ENCODE data around the gene SLCO4A1.

GRCh38 chr20:62686869-62687830 lies 44.8 kb downstream of the SLCO4A1 start:
- TF ChIP-seq CTCF (conservative IDR thresholded peaks at IDR 0.05; ENCODE audit: low read depth, low read length) (no peak), MAFK (IDR thresholded peaks at IDR 0.05; ENCODE audit: low read depth, low read length) (no peak), FOS (IDR thresholded peaks at IDR 0.05; ENCODE audit: low read depth, low read length) (no peak), POLR2A (IDR thresholded peaks at IDR 0.05; ENCODE audit: low read depth, low read length) (no peak), CEBPB (IDR thresholded peaks at IDR 0.05; ENCODE audit: low read depth, low read length) (no peak), RFX5 (IDR thresholded peaks at IDR 0.05; ENCODE audit: low read depth, low read length) (no peak)

Data from IMR-90 (cell line).